Retinal pigment epithelial cell (primary cell): ENCODE results near the gene TBCC.

Experiments
- DNase-seq: peaks from one replicate; pipeline ENCODE4 v3.0.0-alpha.2; 2010; ENCODE audit warnings: low read depth
- H3K4me3 ChIP-seq: 2 replicates; pipeline ENCODE4 v1.5.1; 2011; ENCODE audit warnings: mild to moderate bottlenecking, low read length, control low read depth, moderate library complexity
- CTCF ChIP-seq: conservative IDR thresholded peaks from 2 replicates; pipeline ENCODE4 v1.5.1; 2011; ENCODE audit warnings: low read depth, low read length, control low read depth, inconsistent platforms

TBCC gene

GRCh38 chr6:42729731-42730130, 16.2 kb downstream of the TBCC start:
- TF ChIP-seq CTCF: no peak
- no peak overlapping the region for H3K4me3 ChIP-seq
- no peak for DNase-seq

- H3K4me3 ChIP-seq: peak overlapping the region; percentile 52
- no peak for TF ChIP-seq CTCF
- no peak for DNase-seq
Observed at GRCh38 chr6:42727627-42728026, 18.3 kb downstream of the TBCC start.

- TF ChIP-seq CTCF: no peak
- no peak for DNase-seq
- H3K4me3 ChIP-seq: peak overlapping the region; percentile 52
Observed at GRCh38 chr6:42727087-42727611, 18.8 kb downstream of the TBCC start.

GRCh38 chr6:42726485-42727086, 19.3 kb downstream of the TBCC start:
- peak; percentile 86 for TF ChIP-seq CTCF
- peak; percentile 62 for DNase-seq
- H3K4me3 ChIP-seq: peak overlapping the region; percentile 52

- no peak for DNase-seq
- H3K4me3 ChIP-seq: no peak overlapping the region
- no peak for TF ChIP-seq CTCF
Observed at GRCh38 chr6:42726026-42726425, 19.9 kb downstream of the TBCC start.

GRCh38 chr6:42724825-42725224, 21.1 kb downstream of the TBCC start:
- no peak for DNase-seq
- TF ChIP-seq CTCF: no peak
- H3K4me3 ChIP-seq: no peak overlapping the region

GRCh38 chr6:42722497-42722896, 23.4 kb downstream of the TBCC start, which contains the start of gene PRPH2:
TSS of gene PRPH2 (minus strand) at chr6:42722597. CDS start at chr6:42722334, 263 bp downstream.
- DNase-seq: no peak
- no peak for TF ChIP-seq CTCF

More at GRCh38 chr6:42722497-42722896, 23.4 kb downstream of the TBCC start, which contains the start of gene PRPH2:
- no peak within 1 kb of the TSS for H3K4me3 ChIP-seq
